Ishikawa (cell line): ENCODE results near the gene CFAP161.

Experiments used
- CEBPB ChIP-seq: IDR thresholded peaks from 2 replicates; pipeline ENCODE4 v1.6.1; 2012
- CREB1 ChIP-seq: IDR thresholded peaks from 2 replicates; pipeline ENCODE4 v1.6.1; 2012; ENCODE audit warnings: low read depth
- EGR1 ChIP-seq: IDR thresholded peaks from 2 replicates; pipeline ENCODE4 v1.6.1; 2012
- EP300 ChIP-seq: IDR thresholded peaks from 2 replicates; pipeline ENCODE4 v1.6.1; 2012; ENCODE audit warnings: borderline replicate concordance
- FOXM1 ChIP-seq: IDR thresholded peaks from 2 replicates; pipeline ENCODE4 v1.6.1; 2012; ENCODE audit warnings: low read depth, borderline replicate concordance
- MAX ChIP-seq: IDR thresholded peaks from 2 replicates; pipeline ENCODE4 v1.6.1; 2012
- NFIC ChIP-seq: IDR thresholded peaks from 2 replicates; pipeline ENCODE4 v1.6.1; 2012
- RAD21 ChIP-seq: IDR thresholded peaks from 2 replicates; pipeline ENCODE4 v1.6.1; 2012; ENCODE audit warnings: low read depth
- REST ChIP-seq: IDR thresholded peaks from 2 replicates; pipeline ENCODE4 v1.6.1; 2012; ENCODE audit warnings: low read depth, mild to moderate bottlenecking
- TAF1 ChIP-seq: IDR thresholded peaks from 2 replicates; pipeline ENCODE4 v1.6.1; 2012; ENCODE audit warnings: low read depth, mild to moderate bottlenecking
- TCF12 ChIP-seq: IDR thresholded peaks from 2 replicates; pipeline ENCODE4 v1.6.1; 2012; ENCODE audit warnings: low read depth
- TEAD4 ChIP-seq: IDR thresholded peaks from 2 replicates; pipeline ENCODE4 v1.6.1; 2012
- YY1 ChIP-seq: IDR thresholded peaks from 2 replicates; pipeline ENCODE4 v1.6.1; 2012; ENCODE audit warnings: low read depth
- ZBTB7A ChIP-seq: IDR thresholded peaks from 2 replicates; pipeline ENCODE4 v1.6.1; 2012; ENCODE audit warnings: low read depth
- TF ChIP-seq, protein P1 (sequence below): IDR thresholded peaks from 2 replicates; pipeline ENCODE4 v1.6.1; 2012

The CFAP161 gene

DNA sequence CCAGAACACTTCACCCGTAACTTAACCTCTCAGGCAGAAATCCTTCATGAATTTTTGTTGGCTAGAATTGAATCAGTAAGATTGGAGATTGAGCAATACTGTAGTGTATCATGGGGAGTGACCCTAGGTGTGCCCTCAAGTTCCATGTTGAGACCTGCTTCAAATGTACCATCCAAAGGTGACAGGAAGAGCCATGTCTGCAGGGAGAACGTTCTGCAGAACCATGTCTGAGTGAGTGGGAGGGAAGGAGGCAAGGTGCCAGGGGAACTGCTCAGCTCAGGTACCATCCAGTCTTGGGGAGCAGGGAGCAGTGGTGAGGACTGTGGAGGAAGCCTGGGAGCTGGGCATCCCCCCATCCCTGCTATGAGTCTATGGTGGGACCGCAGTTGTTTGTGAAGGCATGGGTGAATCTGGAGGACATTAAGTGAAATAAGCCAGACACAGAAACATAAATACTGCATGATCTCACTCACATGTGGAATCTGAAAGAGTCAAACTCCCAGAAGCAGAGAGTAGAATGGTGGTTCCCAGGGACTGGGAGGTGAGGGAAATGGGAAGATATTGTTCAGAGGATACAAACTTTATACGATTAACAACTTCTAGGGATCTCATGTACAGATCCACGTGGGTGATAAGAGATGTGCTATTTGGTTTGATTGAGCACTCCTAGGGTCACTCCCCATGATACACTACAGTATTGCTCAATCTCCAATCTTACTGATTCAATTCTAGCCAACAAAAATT lies 23.3 kb downstream of the CFAP161 start:
- no peak for TF ChIP-seq RAD21
- no peak for TF ChIP-seq REST
- TF ChIP-seq TEAD4: no peak
- TF ChIP-seq CREB1: no peak
- no peak for TF ChIP-seq YY1
- no peak for TF ChIP-seq TAF1
- TF ChIP-seq FOXM1: no peak
- TF ChIP-seq, protein P1, sequence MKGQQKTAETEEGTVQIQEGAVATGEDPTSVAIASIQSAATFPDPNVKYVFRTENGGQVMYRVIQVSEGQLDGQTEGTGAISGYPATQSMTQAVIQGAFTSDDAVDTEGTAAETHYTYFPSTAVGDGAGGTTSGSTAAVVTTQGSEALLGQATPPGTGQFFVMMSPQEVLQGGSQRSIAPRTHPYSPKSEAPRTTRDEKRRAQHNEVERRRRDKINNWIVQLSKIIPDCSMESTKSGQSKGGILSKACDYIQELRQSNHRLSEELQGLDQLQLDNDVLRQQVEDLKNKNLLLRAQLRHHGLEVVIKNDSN: no peak
- no peak for TF ChIP-seq MAX
- no peak for TF ChIP-seq NFIC
- TF ChIP-seq ZBTB7A: no peak
- no peak for TF ChIP-seq EGR1
- no peak for TF ChIP-seq CEBPB
- TF ChIP-seq EP300: no peak
- TF ChIP-seq TCF12: no peak

- TF ChIP-seq FOXM1 (no peak), RAD21 (no peak)
These were observed 23.8 kb downstream of the CFAP161 start for GRCh38 chr15:81157939-81158223.

- no peak for TF ChIP-seq CEBPB
- TF ChIP-seq CREB1: no peak
- no peak for TF ChIP-seq TEAD4
- TF ChIP-seq RAD21: no peak
- no peak for TF ChIP-seq EP300
- TF ChIP-seq YY1: no peak
- TF ChIP-seq FOXM1: no peak
- no peak for TF ChIP-seq NFIC
- no peak for TF ChIP-seq REST
- no peak for TF ChIP-seq EGR1
- TF ChIP-seq TCF12: no peak
- no peak for TF ChIP-seq ZBTB7A
- TF ChIP-seq MAX: no peak
- TF ChIP-seq, protein P1: no peak
- no peak for TF ChIP-seq TAF1
These were observed 26.5 kb downstream of the CFAP161 start for GRCh38 chr15:81160312-81161159.

DNA sequence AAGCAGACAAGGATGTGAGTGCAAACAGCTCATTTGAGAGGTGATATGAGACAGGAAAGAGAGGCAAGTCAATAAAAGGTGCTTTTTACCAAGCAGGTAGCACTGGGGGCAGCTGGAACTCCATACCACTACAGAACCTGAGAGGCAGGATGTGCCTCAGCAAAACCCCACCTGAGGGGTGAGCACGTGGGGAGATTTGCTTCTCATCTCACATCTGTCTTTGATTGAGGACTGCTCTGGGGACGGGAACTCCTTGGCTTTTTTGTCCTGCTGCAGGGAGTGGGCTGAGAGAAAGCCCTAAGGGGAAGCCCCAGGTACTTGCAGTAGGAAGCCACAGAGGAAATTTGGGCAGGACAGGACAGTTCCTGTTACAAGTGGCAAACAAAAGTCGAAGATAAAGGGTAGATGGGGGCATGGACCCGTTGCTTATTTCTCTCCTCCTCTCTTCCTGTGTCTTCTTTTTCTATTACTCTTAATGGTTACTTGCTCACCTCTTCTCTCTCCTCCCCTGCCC lies 27.1 kb downstream of the CFAP161 start:
- TF ChIP-seq NFIC: no peak

- TF ChIP-seq RAD21 (no peak), EP300 (no peak), YY1 (no peak), TCF12 (no peak), REST (no peak), FOXM1 (no peak), CEBPB (no peak), MAX (no peak)
- TF ChIP-seq, protein P1: no peak
These were observed 27.8 kb downstream of the CFAP161 start for GRCh38 chr15:81161851-81162250.
